Measurements from ENCODE around the gene SIX2.

SIX2 gene

GRCh38 chr2:45001869-45002385, 7.3 kb downstream of the SIX2 start:
- Histone ChIP-seq H3K9me3 (ENCODE audit: control insufficient read depth, insufficient read depth, low read length) (no peaks in the 10 kb centered on the region), H3K4me1 (ENCODE audit: control insufficient read depth, insufficient read depth, low read length) (peaks cover 1% of the 10 kb centered on the region; the same call in 1 of the 2 replicates), H3K27me3 (ENCODE audit: control insufficient read depth, insufficient read depth, low read length) (peaks cover 88% of the 10 kb centered on the region), H3K4me3 (ENCODE audit: low read length) (no peak overlapping the region), H3K27ac (ENCODE audit: low read length) (no peak overlapping the region), H3K36me3 (ENCODE audit: control insufficient read depth, insufficient read depth, low read length) (no peaks in the 10 kb centered on the region)
- WGBS (ENCODE audit: insufficient coverage, insufficient read length): no CpG with 5 or more reads among the region's 9 CpGs
- no peak for DNase-seq (ENCODE audit: low read depth, low spot score)

GRCh38 chr2:45000921-45001868, 8.1 kb downstream of the SIX2 start:
- WGBS (ENCODE audit: insufficient coverage, insufficient read length): no CpG with 5 or more reads among the region's 61 CpGs
- Histone ChIP-seq H3K4me1 (ENCODE audit: control insufficient read depth, insufficient read depth, low read length) (peaks cover 1% of the 10 kb centered on the region; the same call in 1 of the 2 replicates), H3K36me3 (ENCODE audit: control insufficient read depth, insufficient read depth, low read length) (no peaks in the 10 kb centered on the region), H3K9me3 (ENCODE audit: control insufficient read depth, insufficient read depth, low read length) (no peaks in the 10 kb centered on the region), H3K27ac (ENCODE audit: low read length) (no peak overlapping the region), H3K27me3 (ENCODE audit: control insufficient read depth, insufficient read depth, low read length) (peaks cover 80% of the 10 kb centered on the region), H3K4me3 (ENCODE audit: low read length) (peak overlapping the region; percentile 4; the same call in 1 of the 2 replicates)
- DNase-seq (ENCODE audit: low read depth, low spot score): no peak

GRCh38 chr2:45000341-45000901, 8.8 kb downstream of the SIX2 start:
- no peak for DNase-seq (ENCODE audit: low read depth, low spot score)
- no peaks in the 10 kb centered on the region for H3K36me3 ChIP-seq (ENCODE audit: control insufficient read depth, insufficient read depth, low read length)
- H3K4me3 ChIP-seq (ENCODE audit: low read length): peak overlapping the region; percentile 3; the same call in 1 of the 2 replicates
- WGBS (ENCODE audit: insufficient coverage, insufficient read length): no CpG with 5 or more reads among the region's 36 CpGs
- H3K9me3 ChIP-seq (ENCODE audit: control insufficient read depth, insufficient read depth, low read length): no peaks in the 10 kb centered on the region
- no peak overlapping the region for H3K27ac ChIP-seq (ENCODE audit: low read length)
- H3K27me3 ChIP-seq (ENCODE audit: control insufficient read depth, insufficient read depth, low read length): peaks cover 72% of the 10 kb centered on the region
- H3K4me1 ChIP-seq (ENCODE audit: control insufficient read depth, insufficient read depth, low read length): peaks cover 1% of the 10 kb centered on the region; the same call in 1 of the 2 replicates

GRCh38 chr2:44999540-44999939, 9.7 kb downstream of the SIX2 start:
- Histone ChIP-seq H3K9me3 (ENCODE audit: control insufficient read depth, insufficient read depth, low read length) (no peaks in the 10 kb centered on the region), H3K36me3 (ENCODE audit: control insufficient read depth, insufficient read depth, low read length) (no peaks in the 10 kb centered on the region), H3K27me3 (ENCODE audit: control insufficient read depth, insufficient read depth, low read length) (peaks cover 64% of the 10 kb centered on the region), H3K27ac (ENCODE audit: low read length) (no peak overlapping the region), H3K4me1 (ENCODE audit: control insufficient read depth, insufficient read depth, low read length) (peaks cover 1% of the 10 kb centered on the region; the same call in 1 of the 2 replicates), H3K4me3 (ENCODE audit: low read length) (no peak overlapping the region)
- no CpG with 5 or more reads among the region's 10 CpGs for WGBS (ENCODE audit: insufficient coverage, insufficient read length)
- DNase-seq (ENCODE audit: low read depth, low spot score): no peak

- Histone ChIP-seq H3K4me3 (ENCODE audit: low read length) (no peak overlapping the region), H3K27me3 (ENCODE audit: control insufficient read depth, insufficient read depth, low read length) (peaks cover 48% of the 10 kb centered on the region), H3K9me3 (ENCODE audit: control insufficient read depth, insufficient read depth, low read length) (no peaks in the 10 kb centered on the region), H3K36me3 (ENCODE audit: control insufficient read depth, insufficient read depth, low read length) (no peaks in the 10 kb centered on the region), H3K27ac (ENCODE audit: low read length) (no peak overlapping the region), H3K4me1 (ENCODE audit: control insufficient read depth, insufficient read depth, low read length) (peaks cover 1% of the 10 kb centered on the region; the same call in 1 of the 2 replicates)
- WGBS (ENCODE audit: insufficient coverage, insufficient read length): no CpG with 5 or more reads among the region's 1 CpG
- DNase-seq (ENCODE audit: low read depth, low spot score): no peak
Measured at GRCh38 chr2:44997963-44998362, 11.3 kb downstream of the SIX2 start.

- H3K27me3 ChIP-seq (ENCODE audit: control insufficient read depth, insufficient read depth, low read length): peaks cover 32% of the 10 kb centered on the region
- no peak overlapping the region for H3K4me3 ChIP-seq (ENCODE audit: low read length)
- no CpG with 5 or more reads among the region's 6 CpGs for WGBS (ENCODE audit: insufficient coverage, insufficient read length)
- no peaks in the 10 kb centered on the region for H3K9me3 ChIP-seq (ENCODE audit: control insufficient read depth, insufficient read depth, low read length)
- H3K27ac ChIP-seq (ENCODE audit: low read length): no peak overlapping the region
- H3K4me1 ChIP-seq (ENCODE audit: control insufficient read depth, insufficient read depth, low read length): peaks cover 1% of the 10 kb centered on the region; the same call in 1 of the 2 replicates
- H3K36me3 ChIP-seq (ENCODE audit: control insufficient read depth, insufficient read depth, low read length): no peaks in the 10 kb centered on the region
- DNase-seq (ENCODE audit: low read depth, low spot score): no peak
Measured at GRCh38 chr2:44996356-44996755, 12.9 kb downstream of the SIX2 start.

GRCh38 chr2:44994377-44994776, 14.9 kb downstream of the SIX2 start:
- Histone ChIP-seq H3K27me3 (ENCODE audit: control insufficient read depth, insufficient read depth, low read length) (peaks cover 13% of the 10 kb centered on the region; the same call in 1 of the 2 replicates), H3K36me3 (ENCODE audit: control insufficient read depth, insufficient read depth, low read length) (no peaks in the 10 kb centered on the region), H3K9me3 (ENCODE audit: control insufficient read depth, insufficient read depth, low read length) (no peaks in the 10 kb centered on the region), H3K27ac (ENCODE audit: low read length) (no peak overlapping the region), H3K4me3 (ENCODE audit: low read length) (no peak overlapping the region), H3K4me1 (ENCODE audit: control insufficient read depth, insufficient read depth, low read length) (no peaks in the 10 kb centered on the region)
- no peak for DNase-seq (ENCODE audit: low read depth, low spot score)
- WGBS (ENCODE audit: insufficient coverage, insufficient read length): no CpG with 5 or more reads among the region's 1 CpG

GRCh38 chr2:44989176-44989575, 20.1 kb downstream of the SIX2 start:
- no peak overlapping the region for H3K27ac ChIP-seq (ENCODE audit: low read length)
- no peaks in the 10 kb centered on the region for H3K9me3 ChIP-seq (ENCODE audit: control insufficient read depth, insufficient read depth, low read length)
- H3K4me3 ChIP-seq (ENCODE audit: low read length): no peak overlapping the region
- H3K27me3 ChIP-seq (ENCODE audit: control insufficient read depth, insufficient read depth, low read length): no peaks in the 10 kb centered on the region
- H3K4me1 ChIP-seq (ENCODE audit: control insufficient read depth, insufficient read depth, low read length): no peaks in the 10 kb centered on the region
- H3K36me3 ChIP-seq (ENCODE audit: control insufficient read depth, insufficient read depth, low read length): no peaks in the 10 kb centered on the region
- WGBS (ENCODE audit: insufficient coverage, insufficient read length): no CpG with 5 or more reads among the region's 2 CpGs
- no peak for DNase-seq (ENCODE audit: low read depth, low spot score)

- H3K27ac ChIP-seq (ENCODE audit: low read length): no peak overlapping the region
- WGBS (ENCODE audit: insufficient coverage, insufficient read length): 100% methylated on average over 1 of the region's 9 CpGs
- no peaks in the 10 kb centered on the region for H3K27me3 ChIP-seq (ENCODE audit: control insufficient read depth, insufficient read depth, low read length)
- H3K4me1 ChIP-seq (ENCODE audit: control insufficient read depth, insufficient read depth, low read length): 0 out of 2 replicates have a peak, but pooled peaks cover 2% of the 10 kb centered on the region
- no peaks in the 10 kb centered on the region for H3K9me3 ChIP-seq (ENCODE audit: control insufficient read depth, insufficient read depth, low read length)
- DNase-seq (ENCODE audit: low read depth, low spot score): no peak
- H3K4me3 ChIP-seq (ENCODE audit: low read length): no peak overlapping the region
- no peaks in the 10 kb centered on the region for H3K36me3 ChIP-seq (ENCODE audit: control insufficient read depth, insufficient read depth, low read length)
Measured at GRCh38 chr2:44983836-44984604, 25.2 kb downstream of the SIX2 start.

GRCh38 chr2:44981714-44982108, 27.5 kb downstream of the SIX2 start:
- no peaks in the 10 kb centered on the region for H3K9me3 ChIP-seq (ENCODE audit: control insufficient read depth, insufficient read depth, low read length)
- H3K36me3 ChIP-seq (ENCODE audit: control insufficient read depth, insufficient read depth, low read length): no peaks in the 10 kb centered on the region
- no peak overlapping the region for H3K4me3 ChIP-seq (ENCODE audit: low read length)
- 0 out of 2 replicates have a peak, but pooled peaks cover 2% of the 10 kb centered on the region for H3K4me1 ChIP-seq (ENCODE audit: control insufficient read depth, insufficient read depth, low read length)
- no peak overlapping the region for H3K27ac ChIP-seq (ENCODE audit: low read length)
- DNase-seq (ENCODE audit: low read depth, low spot score): no peak
- no peaks in the 10 kb centered on the region for H3K27me3 ChIP-seq (ENCODE audit: control insufficient read depth, insufficient read depth, low read length)
- no CpG with 5 or more reads among the region's 14 CpGs for WGBS (ENCODE audit: insufficient coverage, insufficient read length)
